NCI-H1930 (cell line): Measurements from ENCODE around the gene NTSR1.
"Not testable (repeated sequence)": the region's sequence is repeated elsewhere in the genome, so short reads cannot be mapped to it uniquely, and the experiment has no call there.

ENCODE experiments used
- DNase-seq, 2 experiments: peaks; one replicate each; lab custom pipeline; 2025; lab: John Stamatoyannopoulos, UW

NTSR1 gene

GRCh38 chr20:62674370-62674769, 34.3 kb upstream of the NTSR1 start:
- DNase-seq = no peak

- DNase-seq = no peak
Measured at GRCh38 chr20:62675156-62675876, 33.3 kb upstream of the NTSR1 start.

GRCh38 chr20:62675877-62676260, 32.8 kb upstream of the NTSR1 start:
- DNase-seq = no peak

DNA sequence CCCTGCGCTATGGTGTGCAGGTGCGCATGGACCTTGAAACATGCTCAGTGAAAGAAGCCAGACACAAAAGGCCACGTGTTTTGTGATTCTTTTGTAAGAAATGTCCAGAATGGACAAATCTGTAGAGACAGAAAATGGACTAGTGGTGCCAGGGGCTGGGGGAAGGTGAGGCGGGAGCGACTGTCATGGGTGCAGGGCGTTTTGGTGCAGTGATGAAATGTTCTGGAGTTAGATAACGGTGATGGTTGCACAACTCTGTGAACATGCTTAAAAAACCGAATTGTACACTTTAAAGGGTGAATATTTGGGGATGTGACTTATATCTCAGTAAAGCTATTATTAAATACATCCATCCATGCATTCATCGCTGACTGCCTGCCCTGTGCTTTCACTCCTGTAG, 31.7 kb upstream of the NTSR1 start:
- no peak for DNase-seq

GRCh38 chr20:62677678-62678077, 31.0 kb upstream of the NTSR1 start:
- no peak for DNase-seq

GRCh38 chr20:62678553-62678952, 30.1 kb upstream of the NTSR1 start:
- no peak for DNase-seq

DNA sequence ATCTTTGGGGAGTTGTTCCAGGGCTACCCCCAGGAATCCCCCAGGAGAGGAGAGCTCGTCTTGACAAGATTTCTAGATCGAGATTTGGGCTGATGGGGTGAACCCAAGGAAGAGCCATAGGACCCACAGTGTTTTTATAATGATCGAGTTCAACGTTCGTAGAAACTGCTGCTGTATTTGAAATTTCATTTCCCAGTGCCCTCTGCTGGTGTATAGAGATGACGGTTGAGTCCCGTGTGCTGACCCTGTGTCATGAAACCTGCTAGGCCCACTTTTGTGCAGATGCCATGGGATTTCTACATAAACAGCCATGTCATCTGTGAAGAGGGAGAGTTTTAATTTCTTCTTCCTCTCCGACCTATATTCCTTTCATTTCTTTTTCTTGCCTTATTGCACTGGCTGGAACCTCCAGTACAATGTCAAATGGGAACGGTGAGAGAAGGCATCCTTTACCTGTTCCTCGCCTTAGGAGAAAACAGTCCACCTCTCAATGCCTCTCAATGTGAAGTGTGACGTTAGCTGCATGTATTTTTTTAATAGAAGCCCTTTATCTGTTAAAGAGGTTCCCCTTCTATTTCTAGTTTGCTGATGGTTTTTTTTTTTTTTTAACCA, 28.6 kb upstream of the NTSR1 start:
- no peak for DNase-seq

DNA sequence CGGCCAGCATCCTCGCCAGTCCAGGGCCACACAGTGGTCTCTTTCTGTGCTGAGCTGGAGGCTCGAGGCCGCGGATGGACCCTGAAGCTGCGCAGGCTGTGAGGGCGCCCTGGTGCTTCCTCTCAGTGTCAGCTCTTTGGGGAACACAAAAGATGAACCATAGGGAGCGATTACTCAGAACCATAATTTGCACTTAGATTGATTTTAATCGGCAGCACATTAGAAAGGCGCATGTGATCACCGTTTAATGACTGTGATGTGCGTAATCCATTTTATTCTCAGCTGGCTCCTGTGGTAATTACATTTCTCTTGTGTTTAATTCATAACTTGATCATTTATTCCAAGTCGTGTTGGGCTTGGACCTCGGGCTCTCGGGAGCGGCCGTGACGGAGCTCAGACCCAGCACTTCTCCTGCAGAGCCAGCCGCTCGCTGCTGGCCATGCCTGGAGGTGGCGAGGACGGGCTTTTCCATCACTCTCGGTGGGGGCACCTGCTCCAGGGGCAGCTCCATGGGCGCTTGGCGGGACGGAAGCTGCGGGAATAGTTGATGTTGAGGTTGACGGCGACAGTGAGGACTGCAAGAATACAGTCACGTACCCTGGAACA, 25.6 kb upstream of the NTSR1 start:
- no peak for DNase-seq

GRCh38 chr20:62683660-62684322, 24.8 kb upstream of the NTSR1 start:
- not testable (repeated sequence) for DNase-seq

GRCh38 chr20:62684981-62685380, 23.7 kb upstream of the NTSR1 start:
- no peak for DNase-seq

GRCh38 chr20:62685781-62686555, 22.7 kb upstream of the NTSR1 start:
- peak; percentile 71 to 73 for DNase-seq

GRCh38 chr20:62686869-62687830, 21.5 kb upstream of the NTSR1 start:
- DNase-seq = no peak

GRCh38 chr20:62688083-62688482, 20.6 kb upstream of the NTSR1 start:
- no peak for DNase-seq

DNA sequence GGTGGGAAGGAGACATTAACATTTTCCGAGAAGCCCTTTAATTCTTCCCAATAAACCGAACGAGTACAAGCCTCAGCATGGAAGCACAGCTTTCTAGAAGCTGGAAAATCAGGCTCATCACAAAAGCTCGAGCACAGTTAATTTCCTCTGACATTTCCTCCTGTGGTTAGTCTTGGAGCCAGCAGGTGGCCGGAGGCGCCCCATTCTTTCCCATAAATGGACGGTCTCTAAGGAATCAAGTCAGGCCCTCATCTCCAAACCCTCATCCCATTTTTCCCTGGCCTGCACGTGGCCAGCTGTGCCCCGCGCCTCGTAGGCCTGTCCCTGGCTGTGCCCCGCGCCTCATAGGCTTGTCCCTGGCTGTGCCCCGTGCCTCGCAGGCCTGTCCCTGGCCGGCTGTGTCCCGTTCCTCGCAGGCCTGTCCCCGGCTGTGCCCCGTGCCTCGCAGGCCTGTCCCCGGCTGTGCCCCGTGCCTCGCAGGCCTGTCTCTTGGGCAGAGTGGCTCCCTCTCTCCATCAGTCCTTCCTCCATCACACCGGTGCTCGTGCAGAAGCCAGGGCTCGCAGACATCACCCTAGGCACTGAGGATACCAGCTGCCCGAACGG, 19.7 kb upstream of the NTSR1 start:
- DNase-seq = no peak

DNA sequence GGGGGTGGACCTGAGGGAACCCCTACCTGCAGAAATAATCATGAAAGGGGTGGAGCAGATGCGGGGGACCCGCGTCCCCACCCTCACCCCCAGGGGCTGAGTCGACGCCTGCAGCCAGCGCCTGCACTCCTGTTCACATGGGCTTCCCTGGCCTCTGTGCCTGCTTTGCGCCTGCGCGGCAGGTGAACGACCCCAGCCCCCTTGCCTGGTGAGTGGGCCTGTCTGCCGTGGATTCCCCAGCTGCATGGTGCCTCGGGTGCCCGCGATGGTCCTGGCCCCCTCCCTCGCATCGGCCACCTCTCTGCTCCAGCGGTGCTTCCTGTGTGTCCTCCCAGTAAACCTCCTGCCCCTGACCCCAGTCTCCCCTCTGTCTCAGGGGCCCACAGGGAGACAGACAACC, 18.8 kb upstream of the NTSR1 start:
- no peak for DNase-seq

- DNase-seq = no peak
Measured at GRCh38 chr20:62690261-62690820, 18.3 kb upstream of the NTSR1 start.

DNA sequence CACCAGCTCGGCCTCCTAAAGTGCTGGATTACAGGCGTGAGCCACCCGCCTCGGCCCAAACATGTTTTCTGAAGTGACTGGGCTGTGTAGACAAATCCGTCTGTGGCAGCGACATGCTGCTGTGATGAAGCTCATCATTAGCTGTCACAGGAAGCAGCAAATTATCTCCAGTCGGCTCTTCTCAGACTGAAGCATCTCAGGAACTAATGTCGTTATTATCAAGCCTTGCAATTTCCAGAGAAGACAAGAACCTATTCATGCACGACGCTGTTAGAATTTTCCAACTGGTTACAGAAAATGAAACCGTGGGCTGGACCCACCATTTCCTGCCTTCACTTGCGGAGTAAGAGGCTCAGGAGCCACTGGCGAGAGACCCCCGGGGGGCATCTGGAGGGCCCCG, 17.1 kb upstream of the NTSR1 start:
- no peak for DNase-seq

DNA sequence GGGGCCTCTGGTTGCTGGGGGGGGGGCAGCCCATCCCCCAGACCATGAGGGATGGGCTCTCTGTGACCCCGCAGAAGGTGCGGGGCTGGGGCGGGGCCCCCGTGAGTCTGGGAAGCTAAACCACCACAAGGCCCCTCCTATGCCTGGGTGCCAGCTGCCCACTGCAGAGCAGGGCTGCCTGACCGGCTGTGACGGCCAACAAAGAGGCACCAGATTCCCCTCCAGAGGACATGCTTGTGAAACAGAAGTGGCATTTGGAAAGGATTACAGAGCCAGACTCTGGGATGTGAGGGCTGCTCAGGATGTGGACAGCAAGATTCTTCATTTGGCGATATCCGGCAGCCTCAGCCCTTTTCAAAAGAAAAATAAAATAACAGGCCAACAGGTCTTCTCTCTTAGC, 16.5 kb upstream of the NTSR1 start:
- no peak for DNase-seq

GRCh38 chr20:62692801-62693523, 15.7 kb upstream of the NTSR1 start:
- no peak for DNase-seq

DNA sequence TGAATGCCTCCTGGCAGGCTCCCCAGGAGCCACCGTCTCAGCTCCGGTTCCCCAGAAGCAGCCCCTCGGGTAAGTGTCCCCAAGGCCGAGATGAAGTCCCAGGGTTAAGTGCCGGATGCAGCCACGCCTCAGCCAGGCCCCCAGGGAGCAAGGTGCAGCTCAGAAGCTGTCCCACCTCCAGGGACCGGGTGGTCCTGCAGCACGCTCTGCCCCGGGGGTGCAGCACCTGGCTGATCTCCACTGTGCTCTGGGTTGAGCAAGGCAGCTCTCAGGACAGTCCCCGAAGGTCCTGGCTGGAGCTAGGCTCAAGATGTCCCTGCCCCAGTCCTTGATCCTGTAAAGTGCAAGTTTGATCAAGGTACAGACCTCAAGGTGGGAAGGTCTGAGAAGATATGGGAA, 15.1 kb upstream of the NTSR1 start:
- DNase-seq = no peak
